GM21786 (cell line): ENCODE measurements around the gene CCDC102B.
"Not testable (repeated sequence)": the region's sequence is repeated elsewhere in the genome, so short reads cannot be mapped to it uniquely, and the experiment has no call there.

Experiments used
- ATAC-seq: cut with Tn5 transposase; IDR thresholded peaks from one replicate; pipeline ENCODE4 v1.9.1; 2021; ENCODE audit not compliant: unreplicated experiment

CCDC102B gene

DNA sequence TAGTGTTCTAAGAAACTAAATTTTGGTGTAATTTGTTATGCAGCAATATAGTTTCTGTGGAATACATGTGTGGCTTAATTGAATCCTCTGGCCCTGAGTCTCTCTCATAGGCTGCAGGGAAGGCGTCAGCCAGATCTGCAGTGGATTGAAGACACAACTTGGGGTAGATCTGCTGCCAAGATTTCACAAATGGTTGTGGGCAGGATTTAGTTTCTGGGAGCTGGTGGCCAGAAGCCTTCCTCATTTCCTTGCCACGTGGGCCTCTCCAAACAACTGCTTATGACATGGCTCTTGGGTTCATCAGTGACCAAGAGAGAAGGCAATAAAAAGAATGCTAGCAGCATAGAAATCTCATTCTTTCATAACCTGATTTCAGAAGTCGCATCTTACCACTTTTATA is 28.2 kb downstream of the CCDC102B start:
- no peak for ATAC-seq

DNA sequence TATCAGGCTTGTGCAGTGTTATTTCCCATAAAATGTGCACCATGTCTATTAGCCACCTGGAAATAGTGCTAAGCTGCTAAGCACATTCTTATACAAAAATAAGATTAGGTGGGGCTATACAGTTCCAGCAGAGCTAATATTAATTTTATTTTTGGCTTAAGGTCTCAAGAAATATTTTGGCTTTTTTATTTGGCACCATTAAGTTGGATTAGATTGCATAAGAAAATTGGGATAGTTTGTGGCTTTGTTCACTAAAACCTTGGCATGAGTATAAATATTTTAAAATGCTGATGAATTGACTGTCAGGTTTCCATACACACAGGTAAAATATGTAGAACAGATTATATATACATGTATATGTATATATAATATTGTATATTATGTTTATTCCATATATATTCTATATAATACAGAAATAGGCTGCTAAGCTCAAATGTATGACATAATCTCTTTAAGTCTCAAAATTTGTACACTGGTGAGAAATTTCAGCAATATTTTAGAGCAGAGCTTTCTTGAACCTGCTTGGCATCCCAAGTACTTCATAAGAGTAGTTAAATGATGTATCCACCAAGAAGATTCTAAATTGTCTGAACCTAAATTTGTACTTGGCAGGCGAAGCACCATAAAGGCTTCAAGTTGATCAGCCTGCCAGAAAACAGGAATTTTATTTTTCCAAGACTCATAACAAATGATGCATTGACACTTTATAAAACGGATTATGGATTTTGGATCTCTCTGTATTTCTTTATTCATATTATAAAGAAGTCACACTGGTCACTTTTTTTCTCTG is 32.6 kb downstream of the CCDC102B start:
- ATAC-seq = no peak

DNA sequence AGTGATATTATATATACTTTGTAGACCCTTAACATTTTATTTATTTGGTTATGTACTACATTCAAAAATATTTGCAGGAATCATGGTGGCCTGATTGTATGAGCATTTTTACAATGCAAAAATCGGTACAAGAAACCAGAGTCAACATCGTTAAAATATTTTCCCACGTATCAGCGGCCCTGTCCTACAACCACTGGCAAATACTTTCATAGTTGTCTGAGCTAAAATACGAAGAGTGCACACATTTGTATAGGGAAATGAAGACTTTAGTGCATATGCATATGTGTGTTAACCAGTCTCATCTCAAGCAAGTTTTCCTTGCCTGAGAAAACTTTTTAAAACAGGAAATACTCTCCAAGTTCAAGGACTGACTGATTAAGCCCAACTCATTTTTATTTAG is 35.9 kb downstream of the CCDC102B start:
- no peak for ATAC-seq

GRCh38 chr18:68837665-68838451 is 40.0 kb downstream of the CCDC102B start:
- no peak for ATAC-seq

- ATAC-seq = no peak
These were observed 41.8 kb downstream of the CCDC102B start for GRCh38 chr18:68839701-68840100.

- ATAC-seq = no peak
These were observed 42.8 kb downstream of the CCDC102B start for GRCh38 chr18:68840554-68841263.

DNA sequence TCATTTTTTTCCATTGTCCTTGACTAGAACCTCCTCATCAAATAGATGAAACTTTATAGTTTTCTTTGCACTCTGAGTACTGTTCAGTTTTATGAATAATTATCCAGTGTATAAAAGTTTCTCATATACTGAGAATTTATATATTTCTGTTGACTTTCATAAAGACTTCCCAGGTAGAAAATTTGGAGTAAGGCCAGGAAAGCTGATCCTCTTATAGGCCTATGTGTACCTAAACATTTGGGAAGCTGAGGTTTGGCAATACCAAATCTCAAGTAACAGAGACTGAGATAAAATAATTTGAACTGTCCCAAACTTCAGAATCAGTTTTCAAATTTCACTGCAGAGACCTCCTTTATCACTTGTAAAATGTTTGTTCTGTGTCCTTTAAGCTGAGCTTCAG is 43.4 kb downstream of the CCDC102B start:
- ATAC-seq = no peak

DNA sequence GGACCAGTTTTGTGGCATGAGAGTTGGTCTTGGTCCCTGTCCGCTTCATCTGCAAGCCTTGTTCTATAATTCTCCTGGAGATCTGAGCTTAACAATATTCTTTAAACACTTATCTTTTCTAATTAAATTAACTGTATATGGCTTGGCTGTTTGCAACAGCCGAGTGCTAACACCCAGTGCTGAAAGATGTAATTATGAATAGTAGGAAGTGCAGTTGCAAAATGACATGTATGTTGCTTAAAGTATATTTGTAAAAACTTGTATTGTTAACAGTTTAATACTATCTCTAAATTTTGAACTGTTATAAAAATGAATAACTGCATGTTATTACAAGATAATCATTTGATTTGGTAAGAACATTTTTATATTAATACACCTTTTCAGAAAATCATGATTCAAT is 45.1 kb downstream of the CCDC102B start:
- ATAC-seq = no peak

- no peak for ATAC-seq
These were observed 45.7 kb downstream of the CCDC102B start for GRCh38 chr18:68843473-68844089.

DNA sequence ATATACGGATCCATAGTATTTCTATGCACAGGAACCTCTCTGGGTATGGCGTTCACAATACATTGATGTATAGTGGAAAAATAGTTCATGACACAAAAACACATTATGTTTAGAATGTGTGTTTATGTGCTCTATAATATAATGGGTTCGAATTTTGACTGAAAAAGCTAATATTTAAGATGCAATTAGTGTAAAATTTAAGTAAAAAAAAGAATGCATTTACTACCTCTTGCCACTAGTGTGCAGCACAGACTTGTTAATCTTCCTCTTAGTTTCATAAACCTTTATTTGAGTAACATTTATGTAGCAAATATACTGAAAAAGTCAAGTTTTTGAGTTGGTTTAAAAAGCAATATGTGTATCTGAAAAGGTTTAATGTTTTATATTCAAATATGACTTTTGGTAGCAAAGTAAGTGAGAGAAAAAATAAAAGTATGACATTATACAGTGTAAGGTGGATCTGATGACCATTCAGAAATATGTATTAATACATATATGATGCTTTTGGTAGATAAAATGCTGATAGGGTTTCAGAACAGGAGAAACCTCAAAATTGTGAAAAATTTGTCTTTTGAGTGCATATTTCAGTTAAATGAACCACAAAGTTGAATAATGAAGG is 49.4 kb downstream of the CCDC102B start:
- no peak for ATAC-seq

DNA sequence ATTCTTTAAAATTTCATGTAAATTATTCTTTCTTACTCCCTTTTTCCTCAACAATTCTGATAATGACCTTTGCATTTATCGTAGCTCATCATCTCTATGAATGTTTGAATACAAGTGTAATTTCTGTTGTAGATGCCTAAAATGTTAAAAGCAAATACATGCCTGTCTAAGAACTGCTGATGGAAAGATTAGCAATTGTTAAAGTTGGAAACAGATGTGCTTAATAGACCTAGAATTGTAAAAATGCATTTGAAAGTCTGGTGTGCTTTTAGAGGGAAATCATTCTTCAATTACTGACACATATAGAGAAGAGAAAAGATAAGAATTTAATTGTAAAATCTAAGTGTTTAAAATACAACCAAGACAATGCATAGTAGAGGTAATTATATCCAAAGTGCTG is 50.4 kb downstream of the CCDC102B start:
- ATAC-seq = no peak

GRCh38 chr18:68854786-68855391 is 57.0 kb downstream of the CCDC102B start:
- no peak for ATAC-seq

GRCh38 chr18:68855491-68855890 is 57.6 kb downstream of the CCDC102B start:
- ATAC-seq = no peak

DNA sequence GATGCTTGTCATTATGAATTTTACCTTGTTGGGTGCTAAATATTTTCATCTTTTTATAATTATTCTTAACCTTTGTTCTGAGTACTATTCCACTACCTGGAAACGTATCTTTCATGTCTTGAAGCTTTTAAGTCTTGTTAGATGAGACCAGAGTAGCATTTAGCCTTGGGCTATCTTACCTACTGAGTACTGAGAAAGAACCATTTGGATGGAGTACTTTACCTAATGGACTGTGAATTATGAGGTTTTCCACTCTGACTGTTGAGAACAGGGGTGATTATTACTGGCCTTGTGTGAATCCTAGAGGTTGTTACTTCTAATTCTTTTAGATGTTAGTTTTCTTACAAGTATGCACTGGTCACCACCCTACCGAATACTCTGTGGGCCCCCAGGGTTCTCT is 63.5 kb downstream of the CCDC102B start:
- ATAC-seq = no peak

DNA sequence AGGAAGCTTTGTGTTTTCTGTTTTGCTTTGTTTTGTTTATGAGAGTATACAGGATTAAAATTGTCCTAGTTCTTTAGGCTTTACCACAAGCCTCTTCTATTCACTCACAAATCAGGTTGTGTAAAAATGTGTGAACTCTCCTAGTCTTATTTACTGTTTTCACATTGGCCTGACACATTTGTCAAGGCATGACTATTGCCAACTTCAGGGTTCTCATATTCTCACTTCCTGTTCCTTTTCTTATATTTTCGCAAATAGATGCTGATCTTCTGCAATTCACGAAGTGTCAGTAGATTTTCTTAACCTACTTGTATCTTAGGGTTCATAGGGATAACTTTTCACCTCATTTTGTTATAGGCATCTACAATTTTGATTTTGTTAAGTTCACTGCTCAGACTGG is 67.1 kb downstream of the CCDC102B start:
- ATAC-seq = no peak

DNA sequence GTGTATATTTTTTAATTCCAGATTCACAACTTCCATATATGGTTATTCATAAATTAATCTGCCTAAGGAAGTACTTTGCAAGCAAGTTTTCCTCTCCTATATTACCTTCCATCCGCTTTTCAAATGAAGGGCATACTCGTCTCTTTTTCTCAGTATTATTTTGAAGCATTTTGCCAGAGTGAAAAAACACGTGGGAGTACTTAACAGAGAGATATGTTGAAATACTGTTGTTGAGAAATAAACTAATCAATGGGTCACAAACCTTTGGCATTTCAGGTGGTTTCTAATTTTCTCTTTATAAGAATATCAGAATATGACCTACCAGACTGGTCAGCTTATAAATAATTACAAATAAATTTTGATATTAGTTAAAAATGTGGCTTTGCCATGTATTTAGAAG is 67.6 kb downstream of the CCDC102B start:
- ATAC-seq = no peak

GRCh38 chr18:68873003-68873402 is 75.1 kb downstream of the CCDC102B start:
- ATAC-seq = no peak

- ATAC-seq = no peak
These were observed 76.5 kb downstream of the CCDC102B start for GRCh38 chr18:68874361-68874760.

- ATAC-seq = not testable (repeated sequence)
These were observed 82.1 kb downstream of the CCDC102B start for GRCh38 chr18:68879947-68880346.

- ATAC-seq = no peak
These were observed 89.5 kb downstream of the CCDC102B start for GRCh38 chr18:68887410-68887809.
